NCI-H774 (cell line): ENCODE results near the gene EEF2.

Experiments
- DNase-seq: peaks from one replicate; lab custom pipeline; 2025; lab: John Stamatoyannopoulos, UW

EEF2 gene

GRCh38 chr19:3984908-3985642 lies at the start of gene EEF2:
Gene EEF2, minus strand, starts transcription at chr19:3985463. Its CDS starts 83 bp downstream, at chr19:3985380.
- DNase-seq: peak; percentile 86

GRCh38 chr19:4034048-4035017 lies 49.1 kb upstream of the EEF2 start:
- DNase-seq: no peak

- no peak for DNase-seq
Observed at GRCh38 chr19:4033028-4033956, 48.0 kb upstream of the EEF2 start.

GRCh38 chr19:4032436-4032835 lies 47.2 kb upstream of the EEF2 start:
- no peak for DNase-seq

- no peak for DNase-seq
Observed at GRCh38 chr19:4031420-4031819, 46.2 kb upstream of the EEF2 start.

GRCh38 chr19:4030981-4031380 lies 45.7 kb upstream of the EEF2 start:
- no peak for DNase-seq

GRCh38 chr19:4030552-4030951 lies 45.3 kb upstream of the EEF2 start:
- DNase-seq: no peak

GRCh38 chr19:4029247-4029614 lies 44.0 kb upstream of the EEF2 start:
- no peak for DNase-seq

- DNase-seq: no peak
Observed at GRCh38 chr19:4028334-4029246, 43.3 kb upstream of the EEF2 start.

GRCh38 chr19:4027146-4027545 lies 41.9 kb upstream of the EEF2 start:
- DNase-seq: no peak

- DNase-seq: no peak
Observed at GRCh38 chr19:4025317-4025716, 40.1 kb upstream of the EEF2 start.

- no peak for DNase-seq
Observed at GRCh38 chr19:4023600-4024398, 38.5 kb upstream of the EEF2 start.

GRCh38 chr19:4019578-4019977 lies 34.3 kb upstream of the EEF2 start:
- no peak for DNase-seq

GRCh38 chr19:4018775-4019504 lies 33.7 kb upstream of the EEF2 start:
- DNase-seq: no peak

- no peak for DNase-seq
Observed at GRCh38 chr19:4018140-4018613, 32.9 kb upstream of the EEF2 start.

GRCh38 chr19:4016903-4017638 lies 31.8 kb upstream of the EEF2 start:
- DNase-seq: no peak

- DNase-seq: no peak
Observed at GRCh38 chr19:4016486-4016885, 31.2 kb upstream of the EEF2 start.

- DNase-seq: no peak
Observed at GRCh38 chr19:4015705-4016402, 30.6 kb upstream of the EEF2 start.
